Liver (tissue), 9 donors: Measurements from ENCODE around the gene DPH2. TPM values are rescaled to one million over a fixed set of nuclear protein-coding genes. Genes with fewer than 3 reads are reported as not detected.

ENCODE experiments used
- DNase-seq: peaks from one replicate; pipeline ENCODE4 v3.0.0-alpha.2; 2017; ENCODE audit warnings: low spot score
- H3K27ac ChIP-seq, 2 donors: one replicate each; pipeline ENCODE4 v1.7.0; 2013; ENCODE audit warnings: inconsistent platforms in 2 of 2, low read length in 2 of 2, control low read depth in 1 of 2, low read depth in 1 of 2, mild to moderate bottlenecking in 1 of 2
- H3K27me3 ChIP-seq, 4 donors: one replicate each; pipeline versions ENCODE4 v1.6.1 to v1.7.0; 2013; ENCODE audit warnings: low read length in 3 of 4, inconsistent platforms in 1 of 4, mild to moderate bottlenecking in 1 of 4, moderate library complexity in 1 of 4; ENCODE audit not compliant: control insufficient read depth in 4 of 4, insufficient read depth in 4 of 4
- H3K36me3 ChIP-seq, 4 donors: one replicate each; pipeline versions ENCODE4 v1.6.1 to v1.7.0; 2013; ENCODE audit warnings: low read length in 3 of 4, mild to moderate bottlenecking in 3 of 4, low read depth in 1 of 4, moderate library complexity in 1 of 4; ENCODE audit not compliant: control insufficient read depth in 4 of 4, insufficient read depth in 3 of 4
- H3K4me1 ChIP-seq, 4 donors: one replicate each; pipeline versions ENCODE4 v1.6.1 to v1.7.0; 2013; ENCODE audit warnings: low read length in 3 of 4, mild to moderate bottlenecking in 3 of 4, moderate library complexity in 1 of 4; ENCODE audit not compliant: control insufficient read depth in 4 of 4, insufficient read depth in 4 of 4
- H3K4me3 ChIP-seq, 3 donors: one replicate each; pipeline versions ENCODE4 v1.6.1 to v1.7.0; 2013; ENCODE audit warnings: low read length in 3 of 3, control low read depth in 1 of 3, low read depth in 1 of 3, mild to moderate bottlenecking in 1 of 3
- H3K9ac ChIP-seq, 2 donors: one replicate each; pipeline ENCODE4 v1.7.0; 2013; ENCODE audit warnings: low read length in 2 of 2, mild to moderate bottlenecking in 2 of 2, moderate library complexity in 2 of 2, control low read depth in 1 of 2, low read depth in 1 of 2
- H3K9me3 ChIP-seq, 4 donors: one replicate each; pipeline versions ENCODE4 v1.6.1 to v1.7.0; 2013; ENCODE audit warnings: low read length in 3 of 4; ENCODE audit not compliant: control insufficient read depth in 4 of 4
- ATF3 ChIP-seq: IDR thresholded peaks from 2 replicates; pipeline ENCODE4 v1.6.1; 2016; ENCODE audit warnings: antibody characterized with exemption
- FOXA1 ChIP-seq: IDR thresholded peaks from 2 replicates; pipeline ENCODE4 v1.6.1; 2016; ENCODE audit warnings: antibody characterized with exemption
- FOXA2 ChIP-seq: IDR thresholded peaks from 2 replicates; pipeline ENCODE4 v1.6.1; 2016; ENCODE audit warnings: antibody characterized with exemption
- GABPA ChIP-seq, 2 donors: IDR thresholded peaks in 1 of 2; conservative IDR thresholded peaks in 1 of 2; 2 replicates each; pipeline ENCODE4 v1.6.1; 2016; ENCODE audit warnings: antibody characterized with exemption in 2 of 2, mild to moderate bottlenecking in 1 of 2, moderate library complexity in 1 of 2
- HNF4A ChIP-seq, 2 donors: conservative IDR thresholded peaks; 2 replicates each; pipeline ENCODE4 v1.6.1; 2016; ENCODE audit warnings: antibody characterized with exemption in 2 of 2, mild to moderate bottlenecking in 2 of 2
- HNF4G ChIP-seq: IDR thresholded peaks from 2 replicates; pipeline ENCODE4 v1.6.1; 2016; ENCODE audit warnings: antibody characterized with exemption
- JUND ChIP-seq, 2 donors: IDR thresholded peaks; 2 replicates each; pipeline ENCODE4 v1.6.1; 2016; ENCODE audit warnings: antibody characterized with exemption in 2 of 2
- NR2F2 ChIP-seq: IDR thresholded peaks from 2 replicates; pipeline ENCODE4 v1.6.1; 2016; ENCODE audit warnings: antibody characterized with exemption
- REST ChIP-seq: IDR thresholded peaks from 2 replicates; pipeline ENCODE4 v1.6.1; 2016; ENCODE audit warnings: antibody characterized with exemption, mild to moderate bottlenecking
- SP1 ChIP-seq: IDR thresholded peaks from 2 replicates; pipeline ENCODE4 v1.6.1; 2018; ENCODE audit warnings: antibody characterized with exemption, mild to moderate bottlenecking
- TAF1 ChIP-seq: conservative IDR thresholded peaks from 2 replicates; pipeline ENCODE4 v1.6.1; 2016; ENCODE audit warnings: antibody characterized with exemption, mild to moderate bottlenecking
- YY1 ChIP-seq: IDR thresholded peaks from 2 replicates; pipeline ENCODE4 v1.6.1; 2016; ENCODE audit warnings: antibody characterized with exemption, mild to moderate bottlenecking
- WGBS: extraction: QIAGEN DNeasy Blood & Tissue Kit; methylation state at CpG from one replicate; pipeline ENCODE4 v1.1.7; 2013; 5-methylcytosine and 5-hydroxymethylcytosine counted together
- polyA plus RNA-seq, 2 donors: library from polyadenylated mRNA; stranded (reverse) in 1 of 2; unstranded in 1 of 2; fragments of 200-250 nt in 1 of 2; fragments of >200 nt in 1 of 2; fragmentation: Nextera tagmentation in 1 of 2; extraction: Ambion mirVana in 1 of 2; gene quantifications; one replicate each; pipeline versions ENCODE4 v1.2.1 to v1.2.3, GENCODE V29; 2013 to 2015
- total RNA-seq, 2 donors: library from RNA; depleted of rRNA; stranded (reverse); fragments of >200 nt; gene quantifications; one replicate each; pipeline ENCODE4 v1.2.3, GENCODE V29; 2014
- TF ChIP-seq, protein P1 (sequence below): IDR thresholded peaks from 2 replicates; pipeline ENCODE4 v1.6.1; 2016; ENCODE audit warnings: antibody characterized with exemption
- donor health status: healthy.
- donor health status: healthy.
- donor health status: healthy.
- donor health status: healthy.
- donor health status: healthy.

DPH2 gene
- total and polyA plus RNA-seq, 4 donors: 9.3 to 20.9 (median 15.4) TPM

- 91% methylated on average over 20 of the region's 20 CpGs for WGBS
- DNase-seq: no peak
- Histone ChIP-seq H3K36me3 (no peaks in the 10 kb centered on the region), H3K9ac (no peak overlapping the region), H3K27me3 (no peaks in the 10 kb centered on the region), H3K9me3 (no peaks in the 10 kb centered on the region), H3K27ac (no peak overlapping the region), H3K4me1 (no peaks in the 10 kb centered on the region), H3K4me3 (no peak overlapping the region)
- no peak for TF ChIP-seq YY1
Measured at GRCh38 chr1:44016890-44017400, 47.1 kb downstream of the DPH2 start.

- Histone ChIP-seq H3K27ac (no peak overlapping the region), H3K9me3 (no peaks in the 10 kb centered on the region), H3K4me3 (no peak overlapping the region), H3K27me3 (no peaks in the 10 kb centered on the region), H3K9ac (no peak overlapping the region), H3K4me1 (no peaks in the 10 kb centered on the region), H3K36me3 (no peaks in the 10 kb centered on the region)
- DNase-seq: no peak
- no peak for TF ChIP-seq ATF3
- TF ChIP-seq JUND (IDR thresholded peaks at IDR 0.05): no peak
- no peak for TF ChIP-seq GABPA (IDR thresholded peaks at IDR 0.05 in 1 of 2, conservative IDR thresholded peaks at IDR 0.05 in 1 of 2)
- TF ChIP-seq SP1: no peak
- TF ChIP-seq FOXA2: no peak
- TF ChIP-seq REST: no peak
- no peak for TF ChIP-seq NR2F2
- TF ChIP-seq, protein P1, sequence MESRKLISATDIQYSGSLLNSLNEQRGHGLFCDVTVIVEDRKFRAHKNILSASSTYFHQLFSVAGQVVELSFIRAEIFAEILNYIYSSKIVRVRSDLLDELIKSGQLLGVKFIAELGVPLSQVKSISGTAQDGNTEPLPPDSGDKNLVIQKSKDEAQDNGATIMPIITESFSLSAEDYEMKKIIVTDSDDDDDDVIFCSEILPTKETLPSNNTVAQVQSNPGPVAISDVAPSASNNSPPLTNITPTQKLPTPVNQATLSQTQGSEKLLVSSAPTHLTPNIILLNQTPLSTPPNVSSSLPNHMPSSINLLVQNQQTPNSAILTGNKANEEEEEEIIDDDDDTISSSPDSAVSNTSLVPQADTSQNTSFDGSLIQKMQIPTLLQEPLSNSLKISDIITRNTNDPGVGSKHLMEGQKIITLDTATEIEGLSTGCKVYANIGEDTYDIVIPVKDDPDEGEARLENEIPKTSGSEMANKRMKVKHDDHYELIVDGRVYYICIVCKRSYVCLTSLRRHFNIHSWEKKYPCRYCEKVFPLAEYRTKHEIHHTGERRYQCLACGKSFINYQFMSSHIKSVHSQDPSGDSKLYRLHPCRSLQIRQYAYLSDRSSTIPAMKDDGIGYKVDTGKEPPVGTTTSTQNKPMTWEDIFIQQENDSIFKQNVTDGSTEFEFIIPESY: no peak
- no peak for TF ChIP-seq HNF4A (conservative IDR thresholded peaks at IDR 0.05)
- TF ChIP-seq FOXA1: no peak
- WGBS: 94% methylated on average over 13 of the region's 13 CpGs
Measured at GRCh38 chr1:44019466-44019948, 49.7 kb downstream of the DPH2 start.

GRCh38 chr1:44020464-44020863, 50.7 kb downstream of the DPH2 start:
- TF ChIP-seq ATF3: no peak
- TF ChIP-seq SP1: no peak
- TF ChIP-seq YY1: no peak
- no peak for TF ChIP-seq TAF1
- TF ChIP-seq HNF4G: no peak
- TF ChIP-seq NR2F2: no peak
- no peak overlapping the region for H3K27ac ChIP-seq

More at GRCh38 chr1:44020464-44020863, 50.7 kb downstream of the DPH2 start:
- H3K9ac ChIP-seq: no peak overlapping the region
- WGBS: 88% methylated on average over 6 of the region's 6 CpGs
- H3K4me1 ChIP-seq: no peaks in the 10 kb centered on the region
- H3K4me3 ChIP-seq: no peak overlapping the region
- no peaks in the 10 kb centered on the region for H3K36me3 ChIP-seq
- H3K27me3 ChIP-seq: no peaks in the 10 kb centered on the region
- DNase-seq: no peak
- H3K9me3 ChIP-seq: no peaks in the 10 kb centered on the region
